Common myeloid progenitor, CD34-positive (primary cell): ENCODE results near the gene PHPT1.
A peak's percentile ranks its signal among the peaks of the same experiment; 100 is the strongest.
"Not testable (repeated sequence)": the region's sequence is repeated elsewhere in the genome, so short reads cannot be mapped to it uniquely, and the experiment has no call there.

Experiments
- CTCF ChIA-PET: fragments of 350-600 bp; sonication (Branson Sonifier 250); formaldehyde crosslinking; loops from one replicate; lab custom pipeline; 2021; ENCODE audit warnings: antibody characterized with exemption; lab: Charles Lee
- POLR2A ChIA-PET: fragments of 350-600 bp; sonication (Branson Sonifier 250); formaldehyde crosslinking; loops from one replicate; lab custom pipeline; 2021; ENCODE audit warnings: antibody characterized with exemption; lab: Charles Lee
- DNase-seq, 3 donors: peaks; one replicate each; pipeline versions ENCODE4 v3.0.0 to v3.0.0-alpha.2; 2013
- H3K27ac ChIP-seq, 2 experiments: 1 replicate in 1 of 2; 2 replicates in 1 of 2; pipeline ENCODE4 v1.7.0; 2013; ENCODE audit warnings: inconsistent platforms in 2 of 2, low read length in 2 of 2, mild to moderate bottlenecking in 2 of 2, low read depth in 1 of 2, moderate library complexity in 1 of 2; ENCODE audit not compliant: severe bottlenecking in 2 of 2, insufficient read depth in 1 of 2, poor library complexity in 1 of 2
- H3K27me3 ChIP-seq, 5 experiments: replicated peaks in 2 of 5; 1 replicate in 3 of 5; 2 replicates in 2 of 5; pipeline versions ENCODE4 v1.6.1 to v1.7.0; 2013; ENCODE audit warnings: low read length in 4 of 5, mild to moderate bottlenecking in 2 of 5, moderate library complexity in 2 of 5, inconsistent platforms in 1 of 5; ENCODE audit not compliant: insufficient read depth in 5 of 5, control insufficient read depth in 4 of 5
- H3K36me3 ChIP-seq, 4 experiments: 1 replicate in 2 of 4; 2 replicates in 2 of 4; pipeline versions ENCODE4 v1.6.1 to v1.7.0; 2013; ENCODE audit warnings: low read length in 3 of 4, control low read depth in 1 of 4, mild to moderate bottlenecking in 1 of 4; ENCODE audit not compliant: control insufficient read depth in 4 of 4, insufficient read depth in 4 of 4
- H3K4me1 ChIP-seq, 4 experiments: 1 replicate in 3 of 4; 2 replicates in 1 of 4; pipeline versions ENCODE4 v1.6.1 to v1.7.1; 2013; ENCODE audit warnings: low read length in 3 of 4, mild to moderate bottlenecking in 3 of 4, control low read depth in 1 of 4, inconsistent platforms in 1 of 4, moderate library complexity in 1 of 4; ENCODE audit not compliant: control insufficient read depth in 4 of 4, insufficient read depth in 4 of 4; ENCODE audit errors: control extremely low read depth in 1 of 4
- H3K4me3 ChIP-seq, 7 experiments: 1 replicate in 4 of 7; 2 replicates in 3 of 7; pipeline versions ENCODE4 v1.5.1 to v1.7.0; 2013; ENCODE audit warnings: mild to moderate bottlenecking in 7 of 7, low read length in 6 of 7, moderate library complexity in 6 of 7, inconsistent platforms in 2 of 7, low read depth in 2 of 7, control low read depth in 1 of 7; ENCODE audit not compliant: insufficient read depth in 4 of 7, control insufficient read depth in 1 of 7; ENCODE audit errors: extremely low read depth in 1 of 7
- H3K9me3 ChIP-seq, 5 experiments: 1 replicate in 4 of 5; 2 replicates in 1 of 5; pipeline versions ENCODE4 v1.6.1 to v1.7.1; 2013; ENCODE audit warnings: low read length in 4 of 5, mild to moderate bottlenecking in 2 of 5, inconsistent platforms in 1 of 5, low read depth in 1 of 5, moderate library complexity in 1 of 5; ENCODE audit not compliant: control insufficient read depth in 4 of 5, insufficient read depth in 2 of 5; ENCODE audit errors: control extremely low read depth in 1 of 5
- WGBS: methylation state at CpG from one replicate; pipeline ENCODE4 v1.1.5; 2013; ENCODE audit not compliant: insufficient coverage; 5-methylcytosine and 5-hydroxymethylcytosine counted together

The PHPT1 gene

DNA sequence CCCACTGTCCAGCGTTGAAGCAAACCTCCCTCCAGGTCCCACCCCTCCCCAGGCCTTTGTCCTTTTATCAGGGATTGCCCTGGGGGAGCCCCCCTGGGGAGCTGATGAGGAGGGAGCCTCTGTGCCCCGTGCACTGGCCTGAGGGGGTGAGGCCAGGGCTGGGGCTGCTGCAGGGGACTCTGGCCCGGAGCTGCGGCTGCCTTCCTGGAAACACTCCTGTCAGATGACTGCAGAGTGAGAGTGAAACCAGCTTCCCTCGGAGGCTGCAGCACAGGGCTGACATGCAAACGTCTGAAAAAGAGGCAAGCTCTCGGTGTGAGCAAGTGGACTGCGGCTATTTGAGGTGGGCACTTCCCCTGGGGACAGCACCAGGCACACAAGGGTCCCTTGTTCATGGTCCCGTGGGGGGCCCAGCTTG is 32.5 kb downstream of the PHPT1 start:
- no peaks in the 10 kb centered on the region for H3K9me3 ChIP-seq
- POLR2A ChIA-PET = interaction anchor here (0.6 kb wide), 1 partner anchor 20 kb away, joined by 3 read pairs; no protein-coding TSS in a partner anchor
- peak in 2 of 3 donors; percentile 59 to 60 for DNase-seq

GRCh38 chr9:136882109-136882946 is 33.1 kb downstream of the PHPT1 start:
- POLR2A ChIA-PET = no interaction called here
- peak overlapping the region; percentile 5 to 67 (median 51) for H3K4me3 ChIP-seq
- peak overlapping the region in 1 of 2 experiments; percentile 54 for H3K27ac ChIP-seq

More for the DNA sequence above, 32.5 kb downstream of the PHPT1 start:
- Histone ChIP-seq H3K27me3 (no peaks in the 10 kb centered on the region), H3K4me1 (peaks cover 0 to 33% (median 27%) of the 10 kb centered on the region in 4 experiments), H3K4me3 (peak overlapping the region; percentile 8 to 67 (median 51)), H3K27ac (peak overlapping the region in 1 of 2 experiments; percentile 54), H3K36me3 (no peaks in the 10 kb centered on the region)
- CTCF ChIA-PET = interaction anchor here (1.1 to 4.3 kb wide), 3 partner anchors 10 to 39 kb away, joined by 3 to 22 read pairs (median 9); partner anchors contain the start of gene AJM1
- WGBS = 6% methylated on average over 7 of the region's 9 CpGs

DNA sequence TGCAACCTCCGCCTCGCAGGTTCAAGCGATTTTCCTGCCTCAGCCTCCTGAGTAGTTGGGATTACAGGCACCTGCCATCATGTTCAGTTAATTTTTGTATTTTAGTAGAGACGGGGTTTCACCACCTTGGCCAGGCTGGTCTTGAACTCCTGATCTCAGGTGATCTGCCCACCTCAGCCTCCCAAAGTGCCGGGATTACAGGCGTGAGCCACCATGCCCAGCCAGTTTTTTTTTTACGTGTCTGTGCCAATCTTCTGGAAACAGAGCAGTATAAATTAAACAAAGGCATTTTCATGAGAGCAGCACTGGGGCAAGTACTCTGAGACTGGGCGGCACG is 33.7 kb downstream of the PHPT1 start:
- DNase-seq, H3K36me3 ChIP-seq, POLR2A ChIA-PET, H3K27ac ChIP-seq, H3K27me3 ChIP-seq, H3K9me3 ChIP-seq: not testable (repeated sequence)
- WGBS = 86% methylated on average over 9 of the region's 9 CpGs
- H3K4me1 ChIP-seq = peaks cover 0 to 41% (median 35%) of the 10 kb centered on the region in 4 experiments
- CTCF ChIA-PET = interaction anchor here (1.2 to 4.3 kb wide), 4 partner anchors 11 to 40 kb away, joined by 3 to 22 read pairs (median 6); partner anchors contain the start of gene AJM1
- H3K4me3 ChIP-seq = peak overlapping the region in 2 of 7 experiments; percentile 59 to 67

More at GRCh38 chr9:136882109-136882946, 33.1 kb downstream of the PHPT1 start:
- no peaks in the 10 kb centered on the region for H3K36me3 ChIP-seq
- WGBS = 40% methylated on average over 14 of the region's 19 CpGs
- CTCF ChIA-PET = interaction anchor here (1.2 to 4.3 kb wide), 4 partner anchors 10 to 40 kb away, joined by 3 to 22 read pairs (median 6); partner anchors contain the start of gene AJM1
- peak; percentile 83 to 94 (median 93) for DNase-seq
- H3K27me3 ChIP-seq = no peaks in the 10 kb centered on the region
- peaks cover 0 to 37% (median 32%) of the 10 kb centered on the region in 4 experiments for H3K4me1 ChIP-seq
- H3K9me3 ChIP-seq = no peaks in the 10 kb centered on the region

- DNase-seq, H3K4me3 ChIP-seq, POLR2A ChIA-PET, H3K9me3 ChIP-seq, H3K36me3 ChIP-seq, H3K27ac ChIP-seq, H3K27me3 ChIP-seq: not testable (repeated sequence)
- H3K4me1 ChIP-seq = peaks cover 0 to 41% (median 35%) of the 10 kb centered on the region in 4 experiments
- WGBS = 97% methylated on average over 5 of the region's 10 CpGs
- CTCF ChIA-PET = interaction anchor here (1.2 to 4.3 kb wide), 3 partner anchors 12 to 41 kb away, joined by 3 to 22 read pairs (median 7); partner anchors contain the start of gene AJM1
Measured at GRCh38 chr9:136883670-136884069, 34.5 kb downstream of the PHPT1 start.

- Histone ChIP-seq H3K27ac (peak within 1 kb of the TSS; percentile 72 to 86), H3K4me1 (peaks cover 0 to 41% (median 35%) of the 10 kb centered on the region in 4 experiments), H3K36me3 (peaks cover 0 to 21% (median 11%) of the 10 kb centered on the region in 4 experiments), H3K4me3 (peak within 1 kb of the TSS; percentile 73 to 90 (median 87)), H3K27me3 (no peaks in the 10 kb centered on the region), H3K9me3 (no peaks in the 10 kb centered on the region)
- CTCF ChIA-PET = interaction anchor here (1.0 to 1.2 kb wide), 2 partner anchors 22 to 143 kb away, joined by 3 to 4 read pairs; no protein-coding TSS in a partner anchor
- peak; percentile 99 for DNase-seq
- WGBS = 0% methylated on average over 59 of the region's 88 CpGs
- POLR2A ChIA-PET = interaction anchor here (0.5 to 1.0 kb wide), 3 partner anchors 12 to 173 kb away, joined by 3 to 5 read pairs (median 4); partner anchors contain the start of gene EDF1
Measured at GRCh38 chr9:136885950-136886578, 36.9 kb downstream of the PHPT1 start, which contains the start of gene TRAF2. Gene TRAF2, plus strand, starts transcription at chr9:136886516. Its CDS starts 12,225 bp downstream, at chr9:136898741.

DNA sequence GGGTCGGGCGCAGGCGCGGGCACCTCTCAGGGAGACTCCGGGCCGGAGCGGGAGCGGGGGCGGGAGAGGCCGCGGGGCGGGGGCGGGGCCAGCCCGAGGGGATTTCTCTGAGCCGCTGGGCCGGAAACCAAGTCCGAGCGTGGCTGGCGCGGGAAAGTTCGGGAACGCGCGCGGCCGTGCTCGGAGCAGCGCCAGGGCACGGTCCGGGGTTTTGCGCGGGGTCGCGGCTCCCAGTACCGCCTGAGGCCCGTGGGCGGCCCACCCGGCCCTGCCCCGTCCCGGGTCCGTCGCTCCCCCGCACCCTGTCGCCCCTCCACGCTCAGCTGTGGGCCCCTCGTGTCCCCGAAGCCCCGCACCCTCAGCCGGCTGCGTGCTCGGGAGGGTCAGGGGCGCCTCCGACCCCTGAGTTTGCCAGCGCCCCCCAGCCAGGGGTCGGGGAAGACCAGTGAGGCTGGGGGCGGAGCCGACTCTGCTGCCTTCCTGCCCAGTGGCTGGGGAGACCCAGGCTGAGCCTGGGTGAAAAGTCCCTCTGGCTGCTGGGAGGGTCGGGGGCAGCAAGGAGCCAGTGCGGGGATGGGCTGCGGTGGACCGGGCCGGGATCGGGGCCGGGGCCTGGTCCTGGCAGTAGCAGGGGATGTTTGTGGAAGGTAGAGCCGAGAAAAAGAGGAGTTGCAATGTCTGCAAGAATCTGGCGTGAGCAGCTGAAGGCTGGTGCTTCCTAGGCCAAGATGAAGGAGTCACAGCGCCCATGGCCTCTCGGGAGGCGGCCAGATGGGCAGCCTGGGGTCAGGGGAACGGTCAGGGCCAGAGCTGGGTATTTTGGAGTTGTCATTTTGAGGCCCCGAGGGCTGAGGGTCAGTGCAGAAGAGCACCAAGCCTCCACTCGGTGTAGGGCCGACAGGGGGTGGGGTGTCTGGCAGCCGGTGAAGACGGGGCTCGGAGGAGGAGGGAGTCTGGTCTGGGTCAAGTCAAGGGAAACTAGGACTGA is 37.7 kb downstream of the PHPT1 start:
- Histone ChIP-seq H3K4me1 (peaks cover 0 to 34% (median 28%) of the 10 kb centered on the region in 4 experiments), H3K36me3 (peaks cover 0 to 24% (median 12%) of the 10 kb centered on the region in 4 experiments), H3K27me3 (no peaks in the 10 kb centered on the region), H3K27ac (peak overlapping the region; percentile 72 to 86), H3K4me3 (peak overlapping the region; percentile 73 to 90 (median 81)), H3K9me3 (no peaks in the 10 kb centered on the region)
- 1% methylated on average over 71 of the region's 76 CpGs for WGBS
- DNase-seq = peak in 2 of 3 donors; percentile 33 to 66
- ChIA-PET POLR2A (interaction anchor here (0.6 to 1.0 kb wide), 3 partner anchors 11 to 21 kb away, joined by 3 to 5 read pairs (median 4); partner anchors contain the start of gene EDF1), CTCF (interaction anchor here (1.0 to 2.1 kb wide), 6 partner anchors 9 to 142 kb away, joined by 3 to 9 read pairs (median 4); partner anchors contain the start of gene AJM1)
